GM10847 (cell line): ENCODE results near the gene CD63.

Experiments
- POLR2A ChIP-seq: IDR thresholded peaks from 2 replicates; pipeline ENCODE4 v1.6.1; 2011; ENCODE audit not compliant: insufficient read length; ENCODE audit errors: extremely low read depth

CD63 gene

GRCh38 chr12:55743406-55744339 is 14.9 kb upstream of the CD63 start:
- TF ChIP-seq POLR2A, result no peak

- no peak for TF ChIP-seq POLR2A
These were observed 14.1 kb upstream of the CD63 start, which contains the start of gene GDF11 for GRCh38 chr12:55742719-55743405. TSS of gene GDF11 (plus strand) at chr12:55743122. CDS start at chr12:55743317, 195 bp downstream.

- no peak for TF ChIP-seq POLR2A
These were observed 13.3 kb upstream of the CD63 start for GRCh38 chr12:55741931-55742680.

GRCh38 chr12:55739025-55739378 is 10.2 kb upstream of the CD63 start:
- no peak for TF ChIP-seq POLR2A

GRCh38 chr12:55738123-55739024 is 9.6 kb upstream of the CD63 start:
- no peak for TF ChIP-seq POLR2A

- TF ChIP-seq POLR2A, result no peak
These were observed 8.8 kb upstream of the CD63 start for GRCh38 chr12:55737581-55738122.

- no peak for TF ChIP-seq POLR2A
These were observed 8.2 kb upstream of the CD63 start for GRCh38 chr12:55736780-55737580.

- TF ChIP-seq POLR2A, result no peak
These were observed 7.3 kb upstream of the CD63 start for GRCh38 chr12:55736076-55736475.

GRCh38 chr12:55734595-55734994 is 5.8 kb upstream of the CD63 start:
- no peak for TF ChIP-seq POLR2A

GRCh38 chr12:55733858-55734257 is 5.0 kb upstream of the CD63 start:
- no peak for TF ChIP-seq POLR2A

GRCh38 chr12:55733021-55733555 is 4.3 kb upstream of the CD63 start:
- no peak for TF ChIP-seq POLR2A

GRCh38 chr12:55732288-55732687 is 3.5 kb upstream of the CD63 start:
- no peak for TF ChIP-seq POLR2A
